HG03139 (cell line): ENCODE results near the gene CPEB2.

Experiments
- ATAC-seq: cut with Tn5 transposase; IDR thresholded peaks from one replicate; pipeline ENCODE4 v1.9.1; 2021; ENCODE audit not compliant: unreplicated experiment

The CPEB2 gene

GRCh38 chr4:15010038-15010585 lies 7.8 kb downstream of the CPEB2 start:
- no peak for ATAC-seq

GRCh38 chr4:15011166-15011565 lies 8.9 kb downstream of the CPEB2 start:
- no peak for ATAC-seq

GRCh38 chr4:15012017-15012788 lies 9.9 kb downstream of the CPEB2 start:
- no peak for ATAC-seq

GRCh38 chr4:15013585-15013984 lies 11.3 kb downstream of the CPEB2 start:
- no peak for ATAC-seq

GRCh38 chr4:15015170-15015569 lies 12.9 kb downstream of the CPEB2 start:
- ATAC-seq = no peak

- no peak for ATAC-seq
Observed at GRCh38 chr4:15018361-15018760, 16.1 kb downstream of the CPEB2 start.

GRCh38 chr4:15020502-15021286 lies 18.4 kb downstream of the CPEB2 start:
- ATAC-seq = no peak

- ATAC-seq = no peak
Observed at GRCh38 chr4:15021311-15021710, 19.0 kb downstream of the CPEB2 start.

GRCh38 chr4:15021946-15022345 lies 19.7 kb downstream of the CPEB2 start:
- no peak for ATAC-seq

- ATAC-seq = no peak
Observed at GRCh38 chr4:15024386-15024785, 22.1 kb downstream of the CPEB2 start.

- ATAC-seq = no peak
Observed at GRCh38 chr4:15025693-15026092, 23.4 kb downstream of the CPEB2 start.

GRCh38 chr4:15027921-15028435 lies 25.7 kb downstream of the CPEB2 start:
- no peak for ATAC-seq

GRCh38 chr4:15031197-15031596 lies 28.9 kb downstream of the CPEB2 start:
- no peak for ATAC-seq

- ATAC-seq = no peak
Observed at GRCh38 chr4:15031993-15032675, 29.9 kb downstream of the CPEB2 start.

GRCh38 chr4:15034071-15034764 lies 31.9 kb downstream of the CPEB2 start:
- no peak for ATAC-seq

- ATAC-seq = no peak
Observed at GRCh38 chr4:15035159-15035558, 32.9 kb downstream of the CPEB2 start.

GRCh38 chr4:15037923-15038541 lies 35.8 kb downstream of the CPEB2 start:
- ATAC-seq = no peak

- no peak for ATAC-seq
Observed at GRCh38 chr4:15040916-15041463, 38.7 kb downstream of the CPEB2 start.

- ATAC-seq = no peak
Observed at GRCh38 chr4:15042529-15043167, 40.4 kb downstream of the CPEB2 start.
